Mesenchymal stem cell (in vitro differentiated cells and primary cell): Measurements from ENCODE around the gene ATP8A1.

Source experiments
- DNase-seq: peaks from one replicate; pipeline ENCODE4 v3.0.0-alpha.2; 2013
- H2AFZ ChIP-seq: one replicate; pipeline ENCODE4 v1.6.1; 2013; ENCODE audit warnings: low read depth, mild to moderate bottlenecking, control low read depth, inconsistent platforms, low read length, moderate library complexity
- H2AK5ac ChIP-seq: 2 replicates; pipeline ENCODE4 v1.6.1; 2013; ENCODE audit warnings: low read length, moderate library complexity, mild to moderate bottlenecking, inconsistent platforms; ENCODE audit not compliant: severe bottlenecking
- H2BK120ac ChIP-seq: one replicate; pipeline ENCODE4 v1.6.1; 2013; ENCODE audit warnings: low read depth, mild to moderate bottlenecking, inconsistent platforms, low read length, moderate library complexity
- H2BK12ac ChIP-seq, 2 experiments: one replicate each; pipeline ENCODE4 v1.6.1; 2013; ENCODE audit warnings: inconsistent platforms in 2 of 2, low read length in 2 of 2, mild to moderate bottlenecking in 2 of 2, moderate library complexity in 2 of 2, control low read depth in 1 of 2
- H2BK15ac ChIP-seq: one replicate; pipeline ENCODE4 v1.6.1; 2013; ENCODE audit warnings: mild to moderate bottlenecking, low read depth, inconsistent platforms; ENCODE audit not compliant: poor library complexity, severe bottlenecking
- H2BK5ac ChIP-seq: 2 replicates; pipeline ENCODE4 v1.6.1; 2013; ENCODE audit warnings: low read depth, mild to moderate bottlenecking, low read length, control low read depth, inconsistent platforms; ENCODE audit not compliant: poor library complexity, severe bottlenecking
- H3K14ac ChIP-seq, 2 experiments: one replicate each; pipeline ENCODE4 v1.6.1; 2013; ENCODE audit warnings: inconsistent platforms in 2 of 2, low read length in 2 of 2, control low read depth in 1 of 2, mild to moderate bottlenecking in 1 of 2, moderate library complexity in 1 of 2
- H3K18ac ChIP-seq, 2 experiments: one replicate each; pipeline ENCODE4 v1.6.1; 2013; ENCODE audit warnings: inconsistent platforms in 2 of 2, low read length in 2 of 2, control low read depth in 1 of 2, low read depth in 1 of 2, mild to moderate bottlenecking in 1 of 2
- H3K23ac ChIP-seq, 2 experiments: one replicate each; pipeline ENCODE4 v1.6.1; 2013; ENCODE audit warnings: inconsistent platforms in 2 of 2, low read length in 2 of 2, mild to moderate bottlenecking in 2 of 2, moderate library complexity in 2 of 2, control low read depth in 1 of 2
- H3K27ac ChIP-seq: 2 replicates; pipeline ENCODE4 v1.5.1; 2013; ENCODE audit warnings: mild to moderate bottlenecking, moderate library complexity, low read length, control low read depth, inconsistent platforms; ENCODE audit not compliant: poor library complexity, severe bottlenecking
- H3K27me3 ChIP-seq, 2 experiments: 2 replicates each; pipeline versions ENCODE4 v1.6.1 to v1.7.0; 2013; ENCODE audit warnings: low read length in 2 of 2, mild to moderate bottlenecking in 2 of 2, moderate library complexity in 2 of 2, control low read depth in 1 of 2, inconsistent platforms in 1 of 2; ENCODE audit not compliant: control insufficient read depth in 1 of 2, insufficient read depth in 1 of 2
- H3K36me3 ChIP-seq, 2 experiments: 2 replicates each; pipeline versions ENCODE4 v1.6.1 to v1.7.0; 2013; ENCODE audit warnings: low read length in 2 of 2, control low read depth in 1 of 2, inconsistent platforms in 1 of 2, low read depth in 1 of 2, mild to moderate bottlenecking in 1 of 2; ENCODE audit not compliant: insufficient read depth in 2 of 2, control insufficient read depth in 1 of 2
- H3K4ac ChIP-seq, 2 experiments: one replicate each; pipeline ENCODE4 v1.6.1; 2013; ENCODE audit warnings: inconsistent platforms in 2 of 2, low read length in 2 of 2, mild to moderate bottlenecking in 2 of 2, moderate library complexity in 2 of 2, control low read depth in 1 of 2, low read depth in 1 of 2
- H3K4me1 ChIP-seq: 2 replicates; pipeline ENCODE4 v1.6.1; 2013; ENCODE audit warnings: low read depth, low read length, control low read depth; ENCODE audit not compliant: control insufficient read depth, insufficient read depth
- H3K4me2 ChIP-seq: 2 replicates; pipeline ENCODE4 v1.6.1; 2013; ENCODE audit warnings: low read length, mild to moderate bottlenecking, inconsistent platforms; ENCODE audit not compliant: poor library complexity, severe bottlenecking
- H3K4me3 ChIP-seq, 2 experiments: 2 replicates each; pipeline versions ENCODE4 v1.5.1 to v1.7.0; 2013; ENCODE audit warnings: low read length in 2 of 2, mild to moderate bottlenecking in 2 of 2, control low read depth in 1 of 2, low read depth in 1 of 2; ENCODE audit not compliant: insufficient read depth in 1 of 2
- H3K79me1 ChIP-seq: replicated peaks from 2 replicates; pipeline ENCODE4 v1.6.1; 2013; ENCODE audit warnings: mild to moderate bottlenecking, control low read depth, low read length, inconsistent platforms; ENCODE audit not compliant: poor library complexity, severe bottlenecking
- H3K9ac ChIP-seq: 2 replicates; pipeline ENCODE4 v1.7.0; 2013; ENCODE audit warnings: mild to moderate bottlenecking, low read length, moderate library complexity
- H3K9me3 ChIP-seq: 2 replicates; pipeline ENCODE4 v1.7.0; 2013; ENCODE audit warnings: mild to moderate bottlenecking, low read length; ENCODE audit not compliant: control insufficient read depth
- H4K8ac ChIP-seq: one replicate; pipeline ENCODE4 v1.6.1; 2013; ENCODE audit warnings: inconsistent platforms, mild to moderate bottlenecking, low read length, moderate library complexity
- H4K91ac ChIP-seq: one replicate; pipeline ENCODE4 v1.6.1; 2013; ENCODE audit warnings: mild to moderate bottlenecking, low read length, inconsistent platforms
- WGBS: methylation state at CpG from one replicate; pipeline ENCODE4 v1.1.7; 2013; ENCODE audit warnings: mixed read lengths; 5-methylcytosine and 5-hydroxymethylcytosine counted together

Gene ATP8A1

DNA sequence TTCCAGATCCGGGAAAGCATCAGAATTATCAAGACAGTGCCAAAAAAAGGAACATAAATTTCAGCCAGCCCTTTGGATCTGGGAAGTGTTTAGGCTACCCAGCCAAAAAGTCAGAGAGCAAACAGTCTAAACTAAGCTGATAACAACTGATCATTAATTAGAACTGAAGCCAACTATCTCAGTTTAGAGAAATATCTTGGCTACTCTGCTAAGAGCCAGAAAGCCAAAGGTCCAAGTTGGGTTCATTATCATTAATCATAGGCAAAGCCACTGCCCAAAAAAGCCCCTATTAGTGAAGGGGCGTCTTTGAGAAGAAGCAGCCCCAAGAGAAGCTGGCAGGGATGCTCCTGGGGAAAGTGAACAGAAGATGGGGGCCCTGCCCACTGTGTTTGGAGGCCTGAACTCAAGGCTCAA lies 296.6 kb downstream of the ATP8A1 start:
- Histone ChIP-seq H3K36me3 (no peaks in the 10 kb centered on the region), H4K8ac (no peak overlapping the region), H3K9me3 (no peaks in the 10 kb centered on the region), H2BK12ac (no peak overlapping the region), H2AFZ (no peak overlapping the region), H3K9ac (peak overlapping the region; percentile 82), H3K18ac (no peak overlapping the region), H3K4me3 (peak overlapping the region in 1 of 2 experiments; percentile 78), H2BK120ac (no peak overlapping the region), H3K27me3 (no peaks in the 10 kb centered on the region), H3K4ac (no peak overlapping the region), H3K4me2 (no peak overlapping the region), H4K91ac (no peak overlapping the region), H3K14ac (no peak overlapping the region), H2BK15ac (no peak overlapping the region), H2AK5ac (no peak overlapping the region), H3K23ac (no peak overlapping the region), H3K79me1 (no peaks in the 10 kb centered on the region), H3K4me1 (peaks cover 2% of the 10 kb centered on the region), H2BK5ac (no peak overlapping the region), H3K27ac (no peak overlapping the region)
- 47% methylated on average over 2 of the region's 2 CpGs for WGBS
- no peak for DNase-seq

DNA sequence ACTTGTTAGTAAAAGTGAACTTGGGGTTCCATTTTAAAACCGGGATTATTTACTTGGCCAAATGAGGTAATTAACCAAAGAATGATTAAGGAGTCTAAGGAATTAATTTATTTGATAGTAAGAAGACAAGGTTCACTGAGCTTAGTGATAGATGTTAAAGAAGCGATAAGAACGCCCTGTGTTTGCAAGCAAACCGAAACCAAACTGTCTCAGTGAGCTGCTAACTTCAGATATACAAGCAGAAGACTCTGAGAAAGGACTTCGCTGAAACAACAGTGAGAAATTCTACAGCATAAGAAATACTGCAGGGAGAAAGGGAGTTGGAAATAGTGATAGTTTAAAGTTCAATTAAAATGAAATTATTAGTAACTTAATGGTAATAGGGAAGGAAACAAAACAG lies 297.2 kb downstream of the ATP8A1 start:
- H2AK5ac ChIP-seq, result no peak overlapping the region
- no peak overlapping the region for H3K27ac ChIP-seq

More for the DNA sequence above, 297.2 kb downstream of the ATP8A1 start:
- Histone ChIP-seq H3K79me1 (no peaks in the 10 kb centered on the region), H2AFZ (no peak overlapping the region), H3K36me3 (no peaks in the 10 kb centered on the region), H4K91ac (no peak overlapping the region), H3K27me3 (no peaks in the 10 kb centered on the region), H4K8ac (no peak overlapping the region), H3K9me3 (no peaks in the 10 kb centered on the region), H2BK12ac (no peak overlapping the region), H3K9ac (peak overlapping the region; percentile 82), H3K23ac (no peak overlapping the region), H3K4me2 (no peak overlapping the region), H3K4me3 (peak overlapping the region in 1 of 2 experiments; percentile 78), H2BK15ac (no peak overlapping the region), H3K18ac (no peak overlapping the region), H2BK120ac (no peak overlapping the region), H3K4me1 (peaks cover 2% of the 10 kb centered on the region), H3K14ac (no peak overlapping the region), H3K4ac (no peak overlapping the region), H2BK5ac (no peak overlapping the region)
- DNase-seq, result no peak
- 89% methylated on average over 5 of the region's 5 CpGs for WGBS
